HepG2 (cell line): ENCODE measurements around the gene RPS6KA5. TPM values are rescaled to one million over a fixed set of nuclear protein-coding genes. Genes with fewer than 3 reads are reported as not detected.

ENCODE experiments used
- BORCS8-MEF2B ChIP-seq: sonication (generic); formaldehyde crosslinking; IDR thresholded peaks from 2 replicates; pipeline ENCODE4 v1.8.0; 2022; ENCODE audit warnings: mild to moderate bottlenecking, missing genetic modification reagents
- CCDC6 ChIP-seq: sonication (generic); formaldehyde crosslinking; IDR thresholded peaks from 2 replicates; pipeline ENCODE4 v1.8.1; 2022; ENCODE audit warnings: mild to moderate bottlenecking, missing genetic modification reagents, moderate library complexity
- FOXC1 ChIP-seq: sonication (generic); formaldehyde crosslinking; IDR thresholded peaks from 2 replicates; pipeline ENCODE4 v1.8.0; 2022; ENCODE audit warnings: mild to moderate bottlenecking, missing genetic modification reagents, borderline replicate concordance
- HCFC1 ChIP-seq: fragments of 150-350 bp; IDR thresholded peaks from 2 replicates; pipeline ENCODE4 v1.6.1; 2014; ENCODE audit warnings: low read depth, low read length
- HMGA1 ChIP-seq: sonication (generic); formaldehyde crosslinking; conservative IDR thresholded peaks from 2 replicates; pipeline ENCODE4 v1.4.0; 2020; ENCODE audit warnings: missing genetic modification reagents
- KLF15 ChIP-seq: sonication (generic); formaldehyde crosslinking; IDR thresholded peaks from 2 replicates; pipeline ENCODE4 v1.8.1; 2023; ENCODE audit warnings: borderline replicate concordance, mild to moderate bottlenecking, inconsistent platforms, missing genetic modification reagents, mixed read lengths
- KMT2B ChIP-seq: IDR thresholded peaks from 2 replicates; pipeline ENCODE4 v1.6.1; 2016; ENCODE audit warnings: missing genetic modification reagents, missing compliant biosample characterization
- NR2F1 ChIP-seq, 2 experiments: fragments of 450-650 bp in 1 of 2; formaldehyde crosslinking in 1 of 2; IDR thresholded peaks; 2 replicates each; pipeline versions ENCODE4 v1.5.0 to v1.6.1; 2016 to 2020; ENCODE audit warnings: mild to moderate bottlenecking in 1 of 2, missing compliant biosample characterization in 1 of 2, missing genetic modification reagents in 1 of 2, moderate library complexity in 1 of 2
- ONECUT2 ChIP-seq: sonication (generic); formaldehyde crosslinking; IDR thresholded peaks from 2 replicates; pipeline ENCODE4 v1.4.0; 2020; ENCODE audit warnings: missing genetic modification reagents
- POLR2G ChIP-seq: fragments of 200-400 bp; formaldehyde crosslinking; IDR thresholded peaks from 2 replicates; pipeline ENCODE4 v1.6.1; 2018; ENCODE audit warnings: mild to moderate bottlenecking, low read depth, low read length, moderate library complexity
- RNF2 ChIP-seq: fragments of 450-650 bp; conservative IDR thresholded peaks from 2 replicates; pipeline ENCODE4 v1.6.1; 2016; ENCODE audit warnings: low read depth
- RORA ChIP-seq: sonication (generic); formaldehyde crosslinking; IDR thresholded peaks from 2 replicates; pipeline ENCODE4 v1.5.0; 2020; ENCODE audit warnings: mild to moderate bottlenecking, missing genetic modification reagents, moderate library complexity
- SMAD3 ChIP-seq: sonication (generic); formaldehyde crosslinking; IDR thresholded peaks from 2 replicates; pipeline ENCODE4 v1.4.0; 2020; ENCODE audit warnings: missing genetic modification reagents
- SNAPC4 ChIP-seq: sonication (generic); formaldehyde crosslinking; IDR thresholded peaks from 2 replicates; pipeline ENCODE4 v1.4.0; 2020; ENCODE audit warnings: mild to moderate bottlenecking, missing genetic modification reagents
- SNRNP70 ChIP-seq: fragments of 200-400 bp; formaldehyde crosslinking; IDR thresholded peaks from 2 replicates; pipeline ENCODE4 v1.6.1; 2017; ENCODE audit warnings: mild to moderate bottlenecking, low read depth, low read length, moderate library complexity
- ZNF20 ChIP-seq: sonication (generic); formaldehyde crosslinking; IDR thresholded peaks from 2 replicates; pipeline ENCODE4 v1.4.0; 2020; ENCODE audit warnings: mild to moderate bottlenecking, moderate library complexity, missing genetic modification reagents
- ZNF232 ChIP-seq: sonication (generic); formaldehyde crosslinking; IDR thresholded peaks from 2 replicates; pipeline ENCODE4 v1.4.0; 2020; ENCODE audit warnings: missing genetic modification reagents, borderline replicate concordance
- ZNF276 ChIP-seq: sonication (generic); formaldehyde crosslinking; IDR thresholded peaks from 2 replicates; pipeline ENCODE4 v1.4.0; 2020; ENCODE audit warnings: mild to moderate bottlenecking, low read depth, missing genetic modification reagents
- ZNF547 ChIP-seq: sonication (generic); formaldehyde crosslinking; IDR thresholded peaks from 2 replicates; pipeline ENCODE4 v1.5.1; 2020; ENCODE audit warnings: mild to moderate bottlenecking, missing genetic modification reagents
- ZNF589 ChIP-seq: sonication (generic); formaldehyde crosslinking; conservative IDR thresholded peaks from 2 replicates; pipeline ENCODE4 v1.8.0; 2022; ENCODE audit warnings: mild to moderate bottlenecking, moderate library complexity, missing genetic modification reagents
- ZNF598 ChIP-seq: sonication (generic); formaldehyde crosslinking; IDR thresholded peaks from 2 replicates; pipeline ENCODE4 v1.5.1; 2020; ENCODE audit warnings: mild to moderate bottlenecking, missing genetic modification reagents, borderline replicate concordance
- ZNF746 ChIP-seq: sonication (generic); formaldehyde crosslinking; IDR thresholded peaks from 2 replicates; pipeline ENCODE4 v1.8.0; 2022; ENCODE audit warnings: mild to moderate bottlenecking, missing genetic modification reagents
- ZNF839 ChIP-seq: sonication (generic); formaldehyde crosslinking; IDR thresholded peaks from 2 replicates; pipeline ENCODE4 v1.4.0; 2020; ENCODE audit warnings: missing genetic modification reagents, mild to moderate bottlenecking, borderline replicate concordance
- ZSCAN9 ChIP-seq: IDR thresholded peaks from 2 replicates; pipeline ENCODE4 v1.6.1; 2016; ENCODE audit warnings: borderline replicate concordance
- polyA plus RNA-seq, 8 experiments: library from polyadenylated mRNA; depleted of rRNA in 3 of 8; stranded (reverse) in 7 of 8; unstranded in 1 of 8; fragments of >200 nt; fragmentation: Illumina TruSeq in 4 of 8; extraction: Trizol in 4 of 8; gene quantifications; 2 replicates each; pipeline versions ENCODE4 v1.2.1 to v1.2.3, GENCODE V29; 2011 to 2016; ENCODE audit warnings: low read depth in 4 of 8, missing spikeins in 1 of 8, mixed read lengths in 1 of 8; ENCODE audit not compliant: insufficient read depth in 1 of 8
- total RNA-seq, 5 experiments: library from RNA; depleted of rRNA; stranded (reverse); fragments of >200 nt; fragmentation: Illumina TruSeq; extraction: Trizol; gene quantifications; 2 replicates each; pipeline ENCODE4 v1.2.3, GENCODE V29; 2016; ENCODE audit warnings: low read depth in 1 of 5

The RPS6KA5 gene
- total and polyA plus RNA-seq, 2 of the 13 experiments (the other 11 are each of a cell fraction or from before 2014, with no cell fraction given) = 0.50 to 0.58 TPM

GRCh38 chr14:91061056-91061887, 831 bp upstream of the RPS6KA5 start (continued):
- TF ChIP-seq SNAPC4 (CRISPR knock-in tag) = 0 out of 2 replicates have a peak, but pooled peaks have one; percentile 10
- no peak for TF ChIP-seq SNRNP70
- TF ChIP-seq ZNF839 (CRISPR knock-in tag) = no peak
- TF ChIP-seq ZNF547 (CRISPR knock-in tag) = no peak; the same call in none of the 2 replicates
- no peak for TF ChIP-seq HCFC1
- no peak for TF ChIP-seq KLF15
- TF ChIP-seq FOXC1 (CRISPR knock-in tag) = no peak
- no peak for TF ChIP-seq HMGA1 (CRISPR knock-in tag)
- no peak for TF ChIP-seq ZNF276 (CRISPR knock-in tag)
- 0 out of 2 replicates have a peak, but pooled peaks have one; percentile 16 for TF ChIP-seq CCDC6 (CRISPR knock-in tag)
- peak; percentile 62; the same call in 1 of the 2 replicates for TF ChIP-seq ZNF232 (CRISPR knock-in tag)
- no peak for TF ChIP-seq ZSCAN9
- TF ChIP-seq BORCS8-MEF2B = peak; percentile 62; the same call in 1 of the 2 replicates
- no peak; the same call in 1 of the 2 replicates for TF ChIP-seq POLR2G
- TF ChIP-seq ZNF598 = no peak
- no peak; the same call in 1 of the 2 replicates for TF ChIP-seq KMT2B (CRISPR knock-in tag)
- TF ChIP-seq ZNF20 = no peak
- no peak for TF ChIP-seq NR2F1 (CRISPR knock-in tag; IDR thresholded peaks at IDR 0.05)
- TF ChIP-seq ONECUT2 (CRISPR knock-in tag) = peak; percentile 1; the same call in 1 of the 2 replicates
- TF ChIP-seq RORA (CRISPR knock-in tag) = no peak
- TF ChIP-seq ZNF589 (CRISPR knock-in tag) = no peak
- no peak for TF ChIP-seq SMAD3 (CRISPR knock-in tag)
- no peak for TF ChIP-seq ZNF746
- TF ChIP-seq RNF2 = peak; percentile 83
